Fibroblast of lung (primary cell): ENCODE data around the gene KLK5. TPM values are rescaled to one million over a fixed set of nuclear protein-coding genes. Genes with fewer than 3 reads are reported as not detected.

Experiments
- DNase-seq, 2 donors: peaks; one replicate each; pipeline versions ENCODE4 v3.0.0 to v3.0.0-alpha.2; 2010; ENCODE audit warnings: low read depth in 2 of 2
- H2AFZ ChIP-seq: 2 replicates; pipeline ENCODE4 v1.5.1; 2012; ENCODE audit warnings: low read length, control low read depth, inconsistent platforms
- H3K27ac ChIP-seq: 2 replicates; pipeline ENCODE4 v1.5.1; 2011; ENCODE audit warnings: low read length, control low read depth; ENCODE audit not compliant: insufficient read depth
- H3K27me3 ChIP-seq: 2 replicates; pipeline ENCODE4 v1.5.1; 2011; ENCODE audit warnings: mild to moderate bottlenecking, low read length; ENCODE audit not compliant: control insufficient read depth, insufficient read depth
- H3K36me3 ChIP-seq: 2 replicates; pipeline ENCODE4 v1.5.1; 2011; ENCODE audit warnings: low read length; ENCODE audit not compliant: control insufficient read depth, insufficient read depth
- H3K4me1 ChIP-seq: 2 replicates; pipeline ENCODE4 v1.5.1; 2011; ENCODE audit warnings: low read length; ENCODE audit not compliant: control insufficient read depth, insufficient read depth; ENCODE audit errors: extremely low read depth
- H3K4me2 ChIP-seq: 2 replicates; pipeline ENCODE4 v1.5.1; 2011; ENCODE audit warnings: low read length, control low read depth; ENCODE audit not compliant: insufficient read depth; ENCODE audit errors: extremely low read depth
- H3K4me3 ChIP-seq, 4 experiments: fragments of 200-600 bp in 1 of 4; sonication (generic) in 1 of 4; replicated peaks in 1 of 4; 2 replicates each; pipeline ENCODE4 v1.5.1; 2011 to 2016; ENCODE audit warnings: low read length in 4 of 4, low read depth in 3 of 4, mild to moderate bottlenecking in 3 of 4, control low read depth in 2 of 4, inconsistent platforms in 1 of 4, mixed read lengths in 1 of 4; ENCODE audit not compliant: insufficient read depth in 1 of 4; ENCODE audit errors: control extremely low read depth in 1 of 4
- H3K79me2 ChIP-seq: 2 replicates; pipeline ENCODE4 v1.5.1; 2012; ENCODE audit warnings: mild to moderate bottlenecking, low read length, inconsistent platforms; ENCODE audit not compliant: control insufficient read depth, insufficient read depth
- H3K9ac ChIP-seq: 2 replicates; pipeline ENCODE4 v1.5.1; 2011; ENCODE audit warnings: mild to moderate bottlenecking, low read length, control low read depth; ENCODE audit not compliant: insufficient read depth
- H3K9me3 ChIP-seq: 2 replicates; pipeline ENCODE4 v1.5.1; 2012; ENCODE audit warnings: low read depth, low read length; ENCODE audit not compliant: control insufficient read depth, insufficient read depth
- H4K20me1 ChIP-seq: 2 replicates; pipeline ENCODE4 v1.5.1; 2011; ENCODE audit warnings: low read length; ENCODE audit not compliant: control insufficient read depth, insufficient read depth; ENCODE audit errors: extremely low read depth
- EZH2 ChIP-seq: IDR thresholded peaks from 2 replicates; pipeline ENCODE4 v1.5.1; 2012; ENCODE audit warnings: low read length, control low read depth, mild to moderate bottlenecking; ENCODE audit errors: missing control alignments
- polyA plus RNA-seq, 2 donors: library from polyadenylated mRNA; depleted of rRNA in 1 of 2; stranded (reverse) in 1 of 2; unstranded in 1 of 2; fragments of >200 nt; gene quantifications; 2 replicates each; pipeline ENCODE4 v1.2.1, GENCODE V29; 2011 to 2012; ENCODE audit warnings: missing spikeins in 1 of 2
- total RNA-seq: library from RNA; depleted of rRNA; stranded (reverse); fragments of >200 nt; gene quantifications from 2 replicates; pipeline ENCODE4 v1.2.1, GENCODE V29; 2014
- TF ChIP-seq, protein P1 (sequence below), 2 donors: IDR thresholded peaks in 1 of 2; conservative IDR thresholded peaks in 1 of 2; 1 replicate in 1 of 2; 2 replicates in 1 of 2; pipeline ENCODE4 v1.5.1; 2011 to 2012; ENCODE audit warnings: low read length in 2 of 2, control low read depth in 1 of 2, inconsistent platforms in 1 of 2, low read depth in 1 of 2, mild to moderate bottlenecking in 1 of 2

Gene KLK5
- total and polyA plus RNA-seq, 2 donors (not counting 1 experiment from before 2014, with no cell fraction given) = 0.10 TPM; not detected in 1

DNA sequence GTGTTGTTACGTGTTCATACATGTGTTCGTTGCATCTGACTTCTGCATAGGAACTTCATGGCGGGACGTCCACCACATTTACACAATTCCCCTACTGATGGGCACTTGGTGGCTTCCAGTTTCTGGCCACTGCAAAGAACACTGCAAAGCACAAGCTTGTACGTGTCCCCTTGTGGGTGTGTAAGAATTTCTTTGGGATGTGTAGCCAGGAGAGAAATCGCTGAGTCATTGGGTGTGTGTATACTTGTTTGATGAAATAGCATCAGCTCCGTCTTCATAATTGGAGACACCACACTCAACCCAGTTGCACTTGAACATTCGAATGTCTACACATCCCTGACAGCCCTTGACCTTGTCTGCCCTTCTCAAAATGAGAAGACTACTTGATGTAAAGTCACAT is 19.2 kb downstream of the KLK5 start:
- H3K4me1 ChIP-seq = no peaks in the 10 kb centered on the region
- H3K4me3 ChIP-seq = no peak overlapping the region
- H3K36me3 ChIP-seq = no peaks in the 10 kb centered on the region
- H3K4me2 ChIP-seq = no peak overlapping the region
- H4K20me1 ChIP-seq = no peaks in the 10 kb centered on the region
- no peaks in the 10 kb centered on the region for H3K27me3 ChIP-seq
- H2AFZ ChIP-seq = no peak overlapping the region
- DNase-seq = peak; percentile 8 to 17
- no peaks in the 10 kb centered on the region for H3K9me3 ChIP-seq
- H3K27ac ChIP-seq = no peak overlapping the region
- H3K79me2 ChIP-seq = no peaks in the 10 kb centered on the region
- H3K9ac ChIP-seq = no peak overlapping the region
- TF ChIP-seq, protein P1, sequence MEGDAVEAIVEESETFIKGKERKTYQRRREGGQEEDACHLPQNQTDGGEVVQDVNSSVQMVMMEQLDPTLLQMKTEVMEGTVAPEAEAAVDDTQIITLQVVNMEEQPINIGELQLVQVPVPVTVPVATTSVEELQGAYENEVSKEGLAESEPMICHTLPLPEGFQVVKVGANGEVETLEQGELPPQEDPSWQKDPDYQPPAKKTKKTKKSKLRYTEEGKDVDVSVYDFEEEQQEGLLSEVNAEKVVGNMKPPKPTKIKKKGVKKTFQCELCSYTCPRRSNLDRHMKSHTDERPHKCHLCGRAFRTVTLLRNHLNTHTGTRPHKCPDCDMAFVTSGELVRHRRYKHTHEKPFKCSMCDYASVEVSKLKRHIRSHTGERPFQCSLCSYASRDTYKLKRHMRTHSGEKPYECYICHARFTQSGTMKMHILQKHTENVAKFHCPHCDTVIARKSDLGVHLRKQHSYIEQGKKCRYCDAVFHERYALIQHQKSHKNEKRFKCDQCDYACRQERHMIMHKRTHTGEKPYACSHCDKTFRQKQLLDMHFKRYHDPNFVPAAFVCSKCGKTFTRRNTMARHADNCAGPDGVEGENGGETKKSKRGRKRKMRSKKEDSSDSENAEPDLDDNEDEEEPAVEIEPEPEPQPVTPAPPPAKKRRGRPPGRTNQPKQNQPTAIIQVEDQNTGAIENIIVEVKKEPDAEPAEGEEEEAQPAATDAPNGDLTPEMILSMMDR (conservative IDR thresholded peaks at IDR 0.05 in 1 of 2, IDR thresholded peaks at IDR 0.05 in 1 of 2; ENCODE audit: low read depth in 1 of 2, low read length in 2 of 2) = no peak
- TF ChIP-seq EZH2 = no peak

DNA sequence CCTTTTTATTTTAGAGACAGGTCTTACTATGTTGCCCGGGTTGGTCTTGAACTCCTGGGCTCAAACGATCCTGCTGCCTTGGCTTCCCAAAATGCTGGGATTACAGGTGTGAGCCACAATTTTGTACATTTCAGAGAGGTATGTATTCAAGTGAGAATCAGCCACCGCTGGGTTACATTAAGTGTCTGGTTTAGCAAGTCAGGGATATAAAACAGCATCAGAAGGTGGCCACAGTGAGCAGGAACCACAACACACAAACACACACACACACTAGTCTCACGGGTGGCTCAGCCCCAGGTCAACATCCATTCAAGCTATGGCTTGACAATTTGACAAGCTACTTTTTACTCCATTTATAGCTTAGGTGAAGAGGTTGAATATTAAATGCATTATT is 20.2 kb downstream of the KLK5 start:
- Histone ChIP-seq H3K4me2 (no peak overlapping the region), H3K9me3 (no peaks in the 10 kb centered on the region), H4K20me1 (no peaks in the 10 kb centered on the region), H3K9ac (no peak overlapping the region), H3K79me2 (no peaks in the 10 kb centered on the region), H3K4me1 (no peaks in the 10 kb centered on the region), H3K27me3 (no peaks in the 10 kb centered on the region), H3K36me3 (no peaks in the 10 kb centered on the region), H3K27ac (no peak overlapping the region), H3K4me3 (no peak overlapping the region), H2AFZ (no peak overlapping the region)
- no peak for DNase-seq
- TF ChIP-seq, protein P1 (conservative IDR thresholded peaks at IDR 0.05 in 1 of 2, IDR thresholded peaks at IDR 0.05 in 1 of 2; ENCODE audit: low read depth in 1 of 2, low read length in 2 of 2) = no peak
- no peak for TF ChIP-seq EZH2

DNA sequence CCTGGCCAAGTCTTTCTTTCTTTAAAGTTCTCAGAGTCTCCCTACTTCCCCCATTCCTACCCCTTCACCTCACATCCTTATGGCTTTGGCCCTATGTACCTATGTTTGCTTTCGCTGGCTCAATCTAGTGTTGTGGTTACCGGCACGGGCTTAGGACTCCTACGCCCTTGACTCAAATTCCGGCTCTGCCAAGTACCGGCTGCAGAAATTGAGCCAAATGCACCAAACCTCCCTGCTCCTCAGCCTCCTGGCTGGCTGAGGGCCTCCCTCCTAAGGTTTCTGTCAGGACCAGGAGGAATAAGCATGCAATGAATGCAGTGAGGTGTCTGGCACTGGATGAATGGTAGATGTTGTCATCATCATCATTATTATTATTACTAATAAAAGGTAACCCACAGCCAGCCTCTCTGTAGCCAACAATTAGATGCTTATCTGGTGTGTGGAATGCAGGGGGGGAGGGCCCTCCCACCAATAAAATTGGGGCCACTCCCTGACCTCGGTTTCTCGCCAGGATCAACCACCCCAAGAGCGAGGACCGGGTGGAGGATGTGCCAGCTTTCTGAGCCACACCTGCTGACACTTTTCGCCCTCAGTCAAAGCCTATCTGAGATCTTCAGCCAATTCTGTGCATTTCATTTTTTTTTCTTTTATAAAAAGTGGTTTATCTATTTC is 20.7 kb downstream of the KLK5 start:
- Histone ChIP-seq H3K4me1 (no peaks in the 10 kb centered on the region), H3K79me2 (no peaks in the 10 kb centered on the region), H3K4me2 (no peak overlapping the region), H3K9ac (no peak overlapping the region), H3K36me3 (no peaks in the 10 kb centered on the region), H3K9me3 (no peaks in the 10 kb centered on the region), H3K27me3 (no peaks in the 10 kb centered on the region), H4K20me1 (no peaks in the 10 kb centered on the region), H3K27ac (no peak overlapping the region), H3K4me3 (no peak overlapping the region), H2AFZ (no peak overlapping the region)
- DNase-seq = no peak
- TF ChIP-seq, protein P1 (conservative IDR thresholded peaks at IDR 0.05 in 1 of 2, IDR thresholded peaks at IDR 0.05 in 1 of 2; ENCODE audit: low read depth in 1 of 2, low read length in 2 of 2) = no peak
- no peak for TF ChIP-seq EZH2
